Heart left ventricle (tissue), 13 donors: ENCODE measurements around the gene FCHSD2.

ENCODE experiments used
- CTCF ChIP-seq, 12 donors: fragments of 200-600 bp; sonication (generic) in 4 of 12; IDR thresholded peaks; one replicate each; pipeline versions ENCODE4 v1.5.0 to v1.8.0; 2018 to 2022; ENCODE audit warnings: antibody characterized with exemption in 12 of 12, mild to moderate bottlenecking in 5 of 12
- POLR2A ChIP-seq, 2 donors: fragments of 450-650 bp; IDR thresholded peaks; one replicate each; pipeline ENCODE4 v1.6.1; 2017; ENCODE audit warnings: antibody characterized with exemption in 2 of 2, mild to moderate bottlenecking in 2 of 2, moderate library complexity in 2 of 2
- donor health status: ischemic (EF 13 %, LVEDD 7.1; RV severe dilation, severe dysfunction).
- donor health status: DM: no; HTN: yes; CAD: no.
- donor health status: DM: no; HTN: no; CAD: no.
- donor health status: ischemic (EF 25% LVEDD 6.9; RV normal size, moderate dysfunction).
- donor health status: ischemic (EF 25% LVEDD 5.7; RV mildly dilated, moderate dysfunction).
- donor health status: ischemic (EF 35%, LVEDD 5.7; RV mildly dilated, moderate dysfunction).
- donor health status: nonischemic (EF 11% LVEDD 7.7; RV severe dilation, severe dysfunction).
- donor health status: DM: yes; HTN: yes; CAD: no.
- donor health status: PGD.
- donor health status: ischemic (EF 29% LVEDD 5.4; RV normal size, mild dysfunction).
- donor health status: nonischemic (EF 23%, LVEDD 6.1; RV moderate dilation, normal function).

- TF ChIP-seq POLR2A (IDR thresholded peaks at IDR 0.05) (no peak), CTCF (IDR thresholded peaks at IDR 0.05) (no peak)
These were observed 20.1 kb upstream of the FCHSD2 start for GRCh38 chr11:73162196-73162740.
